Activated gamma-delta T cell treated with Interleukin-2 at 50 U/mL for 16 hours (primary cell): Measurements from ENCODE around the gene FAM171A1.
"Not testable (repeated sequence)": the region's sequence is repeated elsewhere in the genome, so short reads cannot be mapped to it uniquely, and the experiment has no call there.

Experiments used
- DNase-seq: peaks from one replicate; pipeline ENCODE4 v3.0.0-alpha.2; 2020

FAM171A1 gene

DNA sequence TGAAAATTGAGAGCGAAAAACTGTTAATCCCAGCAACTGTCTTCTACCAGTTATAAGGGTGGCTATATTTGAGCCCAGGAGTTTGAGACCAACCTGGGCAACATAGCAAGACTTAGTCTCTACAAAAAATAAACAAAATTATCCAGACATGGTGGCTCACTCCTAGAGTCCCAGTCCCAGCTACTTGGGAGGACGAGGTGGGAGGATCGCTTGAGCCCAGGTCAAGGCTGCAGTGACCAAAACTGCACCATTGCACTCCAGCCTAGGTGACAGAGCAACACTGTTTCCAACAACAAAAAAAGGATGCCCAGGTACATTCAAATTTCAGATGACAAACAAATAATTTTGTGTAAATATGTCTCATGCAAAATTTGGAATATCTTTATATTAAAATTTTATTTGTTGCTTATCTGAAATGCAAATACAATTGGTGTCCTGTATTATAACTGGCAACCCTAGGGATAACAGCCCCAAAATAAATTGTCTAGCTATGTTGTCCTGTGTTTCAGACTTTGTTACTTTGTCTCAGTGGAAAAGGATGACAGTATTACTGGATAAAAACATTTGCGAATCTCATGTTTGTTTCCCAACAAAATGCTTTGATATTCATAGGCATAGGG lies 26.7 kb downstream of the FAM171A1 start:
- DNase-seq: no peak

DNA sequence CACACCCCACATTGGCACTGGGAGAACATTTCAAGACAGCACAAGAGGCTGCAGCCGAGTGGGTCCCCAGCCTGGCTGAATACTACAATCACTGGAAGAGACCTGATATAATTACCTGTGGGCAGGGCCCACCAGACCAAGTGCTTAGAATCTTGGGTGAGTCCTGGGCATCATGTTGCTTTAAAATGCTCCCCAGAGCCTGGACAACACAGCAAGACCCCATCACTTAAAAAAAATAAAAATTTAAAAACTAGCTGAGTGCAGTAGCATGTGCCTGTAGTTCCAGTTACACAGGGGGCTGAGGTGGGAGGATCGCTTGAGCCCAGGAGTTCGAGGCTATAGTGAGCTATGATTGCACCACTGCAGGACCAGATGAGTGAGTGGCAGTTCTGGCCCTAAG lies 28.1 kb downstream of the FAM171A1 start:
- no peak for DNase-seq

DNA sequence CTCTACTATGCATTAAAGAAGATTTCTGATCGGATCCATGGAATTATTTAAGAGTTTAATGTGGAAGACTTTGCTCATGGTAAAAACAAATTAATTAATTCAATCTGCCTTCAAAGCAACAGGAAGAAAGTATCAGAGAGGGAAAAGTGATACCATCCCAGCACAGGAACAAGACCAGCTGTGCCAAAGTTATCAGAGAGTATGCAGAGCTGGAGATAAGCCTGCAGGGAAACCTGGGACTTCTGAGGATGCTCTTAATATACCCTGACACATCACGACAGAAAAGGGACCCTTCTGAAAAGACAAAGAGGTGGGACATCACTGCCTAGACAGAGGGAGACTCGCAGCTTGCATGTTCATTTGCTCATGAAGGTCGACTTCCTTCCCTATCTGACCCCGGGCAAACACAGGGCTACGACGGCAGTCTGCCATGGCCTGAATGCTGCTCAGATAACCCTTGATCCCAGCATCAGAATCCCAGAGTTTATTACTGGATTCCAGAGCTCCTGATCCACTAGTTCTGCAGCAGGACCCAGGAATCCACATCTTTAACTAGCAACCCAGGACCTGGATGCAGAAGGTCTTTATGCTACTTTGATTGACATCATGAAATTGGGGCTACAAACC lies 29.5 kb downstream of the FAM171A1 start:
- DNase-seq: no peak

DNA sequence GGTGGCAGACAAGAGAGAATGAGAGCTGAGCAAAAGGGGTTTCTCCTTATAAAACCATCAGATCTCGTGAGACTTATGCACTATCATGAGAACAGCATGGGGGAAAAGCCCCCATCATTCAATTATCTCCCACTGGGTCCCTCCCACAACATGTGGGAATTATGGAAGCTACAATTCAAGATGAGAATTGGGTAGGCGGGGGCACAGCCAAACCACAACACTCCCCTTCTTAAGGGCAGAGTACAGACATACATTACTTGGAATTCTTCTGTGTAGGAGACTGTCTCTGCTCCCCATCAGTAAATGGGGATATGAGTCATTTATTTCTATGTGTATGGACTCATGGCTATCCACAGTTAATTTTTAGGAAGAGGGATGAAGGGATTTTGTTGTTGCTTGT lies 31.2 kb downstream of the FAM171A1 start:
- DNase-seq: no peak

DNA sequence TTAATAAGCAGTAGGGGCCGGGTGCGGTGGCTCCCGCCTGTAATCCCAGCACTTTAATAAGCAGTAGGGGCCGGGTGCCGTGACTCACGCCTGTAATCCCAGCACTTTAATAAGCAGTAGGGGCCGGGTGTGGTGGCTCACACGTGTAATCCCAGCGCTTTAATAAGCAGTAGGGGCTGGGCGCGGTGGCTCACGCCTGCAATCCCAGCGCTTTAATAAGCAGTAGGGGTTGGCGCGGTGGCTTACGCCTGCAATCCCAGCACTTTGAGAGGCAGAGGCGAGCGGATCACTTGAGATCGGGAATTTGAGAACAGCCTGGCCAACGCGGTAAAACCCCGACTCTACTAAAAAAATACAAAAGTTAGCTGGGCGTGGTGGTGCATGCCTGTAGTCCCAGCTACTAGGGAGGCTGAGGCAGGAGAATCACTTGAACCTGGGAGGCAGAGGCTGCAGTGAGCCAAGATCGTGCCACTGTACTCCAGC lies 33.6 kb downstream of the FAM171A1 start:
- DNase-seq: not testable (repeated sequence)

DNA sequence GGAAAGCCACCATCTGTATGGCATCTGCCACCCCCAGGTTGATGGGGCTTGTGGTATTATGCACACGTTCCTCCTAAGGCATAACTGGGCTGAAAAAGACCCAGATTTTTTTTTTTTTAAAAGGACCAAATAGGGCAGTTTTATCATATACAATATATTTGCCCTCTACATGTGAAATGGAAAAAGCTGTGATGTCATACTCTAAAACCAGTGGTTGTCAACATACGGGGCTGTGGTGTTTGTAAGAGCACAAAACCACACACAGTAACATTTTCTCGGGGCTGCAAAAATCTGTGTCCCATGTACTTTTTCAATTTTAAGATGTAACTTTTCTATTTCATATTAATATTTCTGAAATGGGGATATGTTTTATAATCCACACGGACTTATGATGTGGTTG lies 34.9 kb downstream of the FAM171A1 start:
- no peak for DNase-seq

DNA sequence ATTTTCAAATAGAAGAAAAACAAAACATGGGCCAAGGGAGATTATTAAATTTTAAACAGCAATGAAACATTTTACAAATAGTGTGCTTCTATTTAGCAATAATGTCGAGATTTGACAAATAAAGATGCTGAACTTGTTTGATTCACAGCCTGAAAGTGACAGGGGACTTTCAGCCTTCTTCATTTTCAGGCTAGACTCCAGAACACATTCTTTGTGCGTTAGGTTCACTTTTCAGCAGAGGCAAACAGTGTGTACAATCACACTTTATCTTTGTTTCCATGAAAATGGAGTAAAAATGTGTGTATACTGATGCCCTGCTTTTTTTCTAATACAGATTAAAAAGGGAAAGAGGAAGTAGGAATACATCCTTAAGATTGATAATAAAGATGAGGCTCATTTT lies 35.6 kb downstream of the FAM171A1 start:
- no peak for DNase-seq

DNA sequence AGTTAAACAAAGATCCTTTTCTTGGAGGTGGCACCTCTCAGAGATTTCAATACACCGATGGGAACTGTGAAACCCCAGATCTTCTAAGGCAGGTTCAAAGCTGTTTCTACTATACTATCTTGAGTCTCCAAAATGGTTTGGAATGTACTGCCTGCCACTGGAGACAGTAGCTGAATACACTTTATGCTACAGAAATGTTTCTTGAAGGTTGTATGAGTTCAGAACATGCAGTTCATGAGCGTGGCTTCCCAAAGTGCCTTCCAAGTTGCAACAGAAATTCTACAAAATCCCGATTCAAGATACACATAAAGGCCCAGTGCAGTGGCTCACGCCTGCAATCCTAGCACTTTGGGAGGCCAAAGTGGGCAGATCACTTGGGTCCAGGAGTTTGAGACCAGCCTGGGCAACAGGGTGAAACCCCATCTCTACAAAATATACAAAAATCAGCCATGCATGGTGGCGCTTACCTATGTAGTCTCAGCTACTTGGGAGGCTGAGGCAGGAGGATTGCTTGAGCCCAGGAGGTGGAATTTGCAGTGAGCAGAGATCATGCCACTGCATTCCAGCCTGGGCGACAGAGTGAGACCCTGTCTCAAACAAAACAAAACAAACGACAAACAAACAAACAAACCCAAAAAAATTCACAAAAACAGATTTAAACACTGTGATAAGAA lies 36.3 kb downstream of the FAM171A1 start:
- no peak for DNase-seq

DNA sequence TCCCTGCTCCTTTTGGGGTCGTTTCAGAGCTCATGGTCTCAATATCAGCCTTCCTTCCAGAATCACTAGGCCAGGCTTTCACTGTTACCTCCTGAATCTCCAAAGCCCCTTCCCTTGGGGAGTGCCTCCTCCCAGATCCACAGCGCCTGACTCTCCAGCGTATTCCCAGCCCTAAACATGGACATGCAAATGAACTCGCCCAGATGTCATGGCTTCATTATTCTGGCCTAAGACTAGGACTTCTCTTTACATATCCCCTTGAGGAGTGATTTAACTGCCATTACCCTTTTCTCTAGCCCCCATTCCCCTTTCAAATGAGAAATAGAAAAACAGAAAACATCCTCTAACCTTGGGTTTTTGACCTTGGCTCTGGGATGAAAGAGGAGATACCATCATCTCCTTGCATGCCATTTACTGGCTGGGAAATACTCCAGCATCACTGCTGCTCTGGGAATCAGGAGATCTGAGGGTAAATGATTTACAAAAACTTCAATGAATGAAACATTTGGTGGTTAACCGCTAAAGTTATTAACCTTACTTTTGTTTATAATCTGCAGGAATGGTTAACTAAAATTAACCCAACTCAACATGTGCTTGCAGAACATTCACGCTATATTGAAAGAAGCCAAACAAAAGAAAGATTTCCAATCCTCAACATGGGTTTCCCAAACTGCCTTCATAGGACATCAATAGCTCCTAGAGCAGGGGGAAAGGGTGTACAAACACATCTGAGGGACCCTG lies 37.0 kb downstream of the FAM171A1 start:
- no peak for DNase-seq

DNA sequence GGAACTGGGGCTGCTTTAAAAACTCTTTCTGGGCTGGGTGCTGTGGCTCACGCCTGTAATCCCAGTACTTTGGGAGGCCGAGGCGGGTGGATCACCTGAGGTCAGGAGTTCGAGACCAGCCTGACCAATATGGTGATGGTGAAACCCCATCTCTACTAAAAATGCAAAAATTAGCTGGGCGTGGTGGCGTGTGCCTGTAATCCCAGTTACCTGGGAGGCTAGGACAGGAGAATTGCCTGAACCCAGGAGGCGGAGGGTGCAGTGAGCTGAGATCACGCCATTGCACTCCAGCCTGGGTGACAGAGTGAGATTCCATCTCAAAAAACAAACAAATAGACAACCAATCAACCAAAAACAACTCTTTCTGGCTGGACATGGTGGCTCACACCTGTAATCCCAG lies 37.9 kb downstream of the FAM171A1 start:
- DNase-seq: not testable (repeated sequence)

DNA sequence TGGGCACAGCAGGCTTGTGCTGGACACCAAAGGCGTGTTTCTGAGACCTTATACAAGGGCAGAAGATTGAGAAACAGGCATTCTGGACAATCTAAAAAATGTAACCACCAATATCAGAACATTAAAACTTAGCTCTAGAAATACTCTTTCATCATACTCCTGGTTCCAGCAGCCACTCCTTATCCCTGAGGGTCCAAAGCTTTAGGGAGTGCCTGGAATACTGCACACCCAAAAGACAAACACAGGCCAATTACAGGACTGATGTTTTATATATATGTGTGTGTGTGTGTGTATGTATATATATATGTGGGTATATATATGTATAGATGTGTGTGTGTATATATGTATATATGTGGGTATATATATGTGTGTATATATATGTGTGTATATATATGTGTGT lies 39.6 kb downstream of the FAM171A1 start:
- no peak for DNase-seq

DNA sequence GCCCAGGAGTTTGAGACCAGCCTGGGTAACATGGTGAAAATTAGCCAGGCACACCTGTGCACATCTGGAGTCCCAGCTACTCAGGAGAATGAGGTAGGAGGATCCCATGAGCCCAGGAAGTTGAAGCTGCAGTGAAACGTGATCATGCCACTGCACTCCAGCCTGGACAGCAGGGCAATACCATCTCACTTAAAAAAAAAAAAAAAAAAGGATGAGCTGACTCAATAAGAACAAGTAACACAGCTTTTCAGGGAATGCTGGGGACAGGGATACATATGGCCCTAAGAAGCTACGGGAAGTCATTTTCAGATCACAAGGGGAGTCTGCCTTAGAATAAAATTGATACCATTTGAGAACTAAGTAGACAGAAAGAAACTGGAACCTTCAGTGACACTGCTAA lies 41.7 kb downstream of the FAM171A1 start:
- DNase-seq: no peak

DNA sequence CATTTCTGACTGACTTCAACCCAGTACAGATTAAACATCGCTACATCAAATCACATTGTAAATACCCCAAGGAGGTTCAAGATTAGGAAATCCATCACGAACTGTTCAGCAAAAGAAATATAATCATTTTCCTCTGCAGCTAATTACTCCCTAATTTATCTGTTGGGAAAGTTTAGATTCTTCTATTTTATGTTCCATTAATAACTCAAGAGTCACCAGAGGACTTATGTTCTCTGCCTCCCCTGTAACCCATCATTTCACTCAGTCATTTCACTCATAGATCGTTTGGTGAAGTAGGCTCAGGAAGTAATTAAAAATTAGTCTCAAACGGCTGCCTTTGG lies 45.2 kb downstream of the FAM171A1 start:
- no peak for DNase-seq

DNA sequence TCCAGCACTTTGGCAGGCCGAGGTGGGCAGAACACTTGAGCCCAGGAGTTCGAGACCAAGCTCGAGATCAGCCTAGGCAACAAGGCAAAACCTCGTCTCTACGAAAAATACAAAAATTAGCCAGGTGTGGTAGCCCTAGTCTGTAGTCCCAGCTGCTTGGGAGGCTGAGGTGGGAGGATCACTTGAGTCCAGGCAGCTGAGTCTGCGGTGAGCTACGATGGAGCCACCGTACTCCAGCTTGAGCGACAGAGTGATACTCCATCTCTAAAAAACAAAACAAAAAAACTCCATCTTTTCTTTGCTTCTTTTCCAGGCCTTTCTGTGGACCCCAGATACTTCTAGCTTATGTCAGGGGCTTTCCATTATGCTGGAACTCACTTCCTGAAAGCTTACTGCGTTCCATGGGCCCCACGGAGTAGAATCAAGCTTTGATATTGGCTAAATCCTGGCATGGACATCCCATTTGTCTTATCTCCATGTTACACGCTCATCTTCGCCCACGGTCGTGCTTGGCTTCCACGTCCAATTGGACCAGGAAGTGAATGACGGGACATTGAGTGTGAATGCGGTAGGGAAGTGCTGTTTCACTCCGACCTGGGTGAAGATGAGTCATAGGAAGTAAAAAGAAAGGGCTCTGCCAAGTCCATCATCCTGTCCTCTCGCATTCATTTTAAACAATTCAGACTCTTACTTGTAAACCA lies 45.7 kb downstream of the FAM171A1 start:
- no peak for DNase-seq

DNA sequence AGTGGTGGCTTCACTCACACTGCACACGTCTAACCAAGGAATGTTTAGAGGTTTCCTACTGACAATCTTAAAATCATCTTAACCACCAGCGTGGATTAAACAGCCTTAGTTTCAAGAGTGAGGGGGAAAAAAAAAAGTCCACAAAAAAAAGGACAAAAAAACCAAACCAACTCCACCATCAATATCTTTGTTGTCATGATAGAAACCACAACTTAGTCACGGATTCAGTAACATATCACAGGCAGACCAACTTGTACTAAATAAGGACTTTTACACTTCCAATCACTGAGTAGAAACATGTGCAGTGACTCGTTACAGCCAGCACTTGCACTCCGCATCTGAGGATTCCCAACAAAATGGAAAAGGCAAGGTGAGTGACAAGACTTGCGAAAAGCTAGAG lies 46.5 kb downstream of the FAM171A1 start:
- no peak for DNase-seq

DNA sequence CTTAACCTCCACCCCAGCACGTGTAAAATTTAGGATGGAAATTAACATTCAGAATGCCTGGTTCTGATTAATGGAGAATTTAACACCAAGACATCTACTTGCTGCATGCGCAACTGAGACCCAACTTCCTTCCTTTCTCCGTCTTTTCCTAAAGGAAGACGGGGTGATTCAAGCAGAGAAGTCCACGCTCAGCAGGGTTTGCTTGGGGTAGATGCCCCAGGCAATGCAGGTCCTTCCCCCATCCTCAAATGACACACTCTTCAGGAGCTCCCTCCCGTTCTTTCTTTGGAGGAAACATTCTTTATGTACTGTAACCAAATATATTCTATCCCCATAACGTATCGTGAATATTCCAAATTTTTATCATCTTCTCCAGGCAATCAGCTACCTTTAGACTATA lies 47.0 kb downstream of the FAM171A1 start:
- no peak for DNase-seq

DNA sequence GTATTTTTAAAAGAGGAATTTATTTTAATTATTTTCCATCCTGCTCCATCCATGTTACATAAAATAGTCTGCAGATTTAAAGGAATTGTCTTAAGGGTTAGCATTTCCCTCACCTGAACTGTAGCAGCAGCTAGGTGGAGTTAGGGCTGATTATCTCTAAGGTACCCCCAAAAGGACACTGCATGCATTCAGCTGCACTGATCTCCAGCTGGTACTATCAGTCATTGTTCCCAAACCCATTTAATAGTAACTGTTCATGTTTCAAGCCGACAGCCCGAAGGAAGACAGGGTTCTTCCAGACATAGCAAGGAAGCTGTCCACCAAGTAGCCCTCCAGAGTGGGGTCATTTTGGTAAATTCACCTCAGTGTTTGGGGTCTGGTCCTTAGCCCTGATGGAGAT lies 48.7 kb downstream of the FAM171A1 start:
- no peak for DNase-seq

DNA sequence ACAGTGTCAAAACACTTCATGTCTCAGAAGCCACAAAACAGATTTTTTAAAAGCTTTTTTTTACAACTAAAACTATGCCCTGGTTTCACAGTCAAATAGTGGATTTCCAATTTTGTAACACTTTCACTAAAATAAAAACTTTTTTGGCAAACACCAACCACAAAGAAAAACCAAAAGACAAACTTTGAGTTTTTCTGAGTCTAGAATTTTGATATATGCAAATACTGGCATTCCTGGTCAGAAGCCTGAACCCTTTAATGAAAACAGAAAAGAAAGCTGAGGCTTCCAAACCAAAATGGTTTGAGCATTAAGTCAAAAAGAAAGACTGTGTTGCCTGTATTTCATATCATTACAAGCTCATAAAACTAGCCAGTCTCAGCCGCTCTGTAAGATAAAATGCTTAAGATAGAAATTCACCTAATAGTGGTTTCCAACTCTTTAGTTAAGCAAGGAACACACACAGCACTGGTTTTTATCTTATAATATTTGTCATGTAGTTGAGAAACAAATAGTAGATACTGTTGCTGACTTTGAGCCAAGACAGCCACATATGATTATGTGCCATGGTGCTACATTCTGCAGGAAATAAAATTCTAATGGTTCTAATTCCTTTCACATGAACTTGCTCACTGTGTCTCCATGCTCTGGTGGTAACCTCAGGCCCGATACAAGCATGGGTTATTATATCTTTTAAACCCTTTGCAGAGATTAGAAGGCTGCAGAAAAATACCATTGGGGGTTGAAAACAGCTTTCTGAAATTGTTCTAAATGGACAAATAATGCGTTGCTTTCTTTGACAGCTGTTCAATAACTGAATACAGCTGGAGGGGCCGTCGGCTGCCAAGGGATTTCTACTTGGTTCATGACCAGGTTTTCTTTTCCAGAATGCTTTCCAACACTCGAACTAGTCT lies 49.4 kb downstream of the FAM171A1 start:
- DNase-seq: no peak

DNA sequence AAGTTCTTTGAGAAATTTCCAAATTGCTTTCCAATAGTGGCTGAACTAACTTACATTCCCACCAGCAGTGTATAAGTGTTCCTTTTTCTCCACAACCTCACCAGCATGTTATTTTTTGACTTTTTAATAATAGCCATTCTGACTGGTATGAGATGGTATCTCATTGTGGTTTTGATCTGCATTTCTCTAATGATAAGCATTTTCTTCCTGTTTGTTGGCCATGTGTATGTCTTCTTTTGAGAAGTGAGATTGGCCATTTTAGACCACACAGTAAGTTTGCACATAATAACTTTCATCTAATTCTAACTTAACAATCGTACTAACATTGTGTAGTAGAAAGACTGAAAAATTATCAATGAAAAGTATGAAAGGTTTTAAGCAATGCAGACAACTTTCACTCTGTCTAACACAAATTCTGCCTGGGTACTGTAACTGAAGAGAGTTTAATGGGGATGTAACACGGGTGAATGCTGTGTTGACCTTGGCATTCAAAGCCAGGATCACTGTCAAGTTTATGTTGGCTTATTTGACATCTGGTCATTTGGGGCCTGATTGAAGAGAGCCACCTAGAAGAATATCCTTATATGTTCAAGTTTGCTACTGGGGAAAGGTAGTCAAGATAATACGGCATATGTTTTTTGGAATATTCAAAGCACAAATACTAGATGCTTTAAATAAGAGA lies 50.4 kb downstream of the FAM171A1 start:
- no peak for DNase-seq

DNA sequence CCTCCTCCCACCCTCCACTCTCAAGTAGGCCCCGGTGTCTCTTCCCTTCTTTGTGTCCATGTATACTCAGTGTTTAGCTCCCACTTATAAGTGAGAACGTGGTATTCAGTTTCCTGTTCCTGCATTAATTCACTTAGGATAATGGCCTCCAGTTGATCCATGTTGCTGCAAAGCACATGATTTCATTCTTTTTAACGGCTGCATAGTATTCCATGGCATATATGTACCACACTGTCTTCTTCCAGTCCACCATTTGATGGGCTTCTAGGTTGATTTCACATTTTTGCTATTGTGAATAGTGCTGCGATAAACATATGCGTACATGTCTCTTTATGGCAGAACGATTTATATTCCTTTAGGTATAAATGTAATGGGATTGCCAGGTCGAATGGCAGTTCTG lies 51.0 kb downstream of the FAM171A1 start:
- no peak for DNase-seq

DNA sequence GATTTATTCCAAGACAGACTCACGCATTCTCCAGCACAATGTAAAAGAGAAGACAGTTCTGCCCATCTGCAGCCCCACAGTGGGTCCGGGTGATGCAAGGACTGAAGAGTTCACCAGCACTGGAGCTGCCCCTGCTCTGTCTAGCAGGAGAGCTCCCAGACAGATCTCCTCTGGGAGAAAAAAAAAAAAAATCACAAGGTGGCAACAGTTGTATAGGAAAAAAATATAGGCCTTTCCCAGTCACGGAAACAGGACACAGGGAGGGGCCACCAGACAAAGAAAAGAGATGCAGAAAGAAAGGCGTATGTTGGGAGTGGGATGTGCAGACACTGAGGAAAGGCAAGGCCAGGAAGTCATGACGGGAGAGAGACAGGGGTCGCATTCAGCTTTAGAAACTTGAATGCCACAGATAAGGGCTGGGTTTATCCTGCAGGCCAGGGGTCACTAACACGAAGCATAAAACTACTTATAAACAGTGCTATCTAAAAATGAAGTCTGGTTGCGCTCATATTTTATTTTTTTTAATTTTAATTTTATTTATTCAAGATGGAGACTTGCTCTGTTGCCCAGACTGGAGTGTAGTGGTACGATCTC lies 54.1 kb downstream of the FAM171A1 start:
- no peak for DNase-seq
